HepG2 (cell line): ENCODE data around the gene MAPKAPK3. TPM values are rescaled to one million over a fixed set of nuclear protein-coding genes. Genes with fewer than 3 reads are reported as not detected.

Experiments
- ATAC-seq: fragments of 200-7000 bp; cut with Tn5 transposase; 3 replicates; pipeline ENCODE4 v1.9.1; 2020; ENCODE audit warnings: mild to moderate bottlenecking, moderate library complexity
- BruUV-seq: library from RNA; stranded (reverse); fragments of 400-500 nt; replicated peaks from 2 replicates; lab custom pipeline; 2021; lab: Mats Ljungman, UMichigan
- CTCF ChIA-PET: fragments of 300-600 bp; formaldehyde crosslinking; extraction: SDS; loops from one replicate; lab custom pipeline; 2021; ENCODE audit warnings: low total read pairs, inconsistent platforms, low intra/inter-chr PET ratio; lab: Yijun Ruan, JAX
- POLR2A ChIA-PET: fragments of 350-600 bp; sonication (Branson Sonifier 250); formaldehyde crosslinking; loops from one replicate; lab custom pipeline; 2020; ENCODE audit warnings: antibody characterized with exemption, inconsistent platforms; lab: Yijun Ruan, JAX
- DNase-seq: peaks from one replicate; pipeline ENCODE4 v3.0.0-alpha.2; 2015; ENCODE audit warnings: low spot score
- FAIRE-seq: peaks from 3 replicates; lab custom pipeline; 2011; peaks lifted over from hg19 to GRCh38; lab: Jason Lieb, UNC
- H2AFZ ChIP-seq: one replicate; pipeline ENCODE4 v1.6.1; 2011; ENCODE audit warnings: low read length, inconsistent platforms
- H3K27ac ChIP-seq: fragments of 300-600 bp; 3 replicates; pipeline ENCODE4 v1.8.0; 2011; ENCODE audit warnings: mixed run types, mild to moderate bottlenecking, mixed read lengths, low read length, inconsistent platforms; ENCODE audit not compliant: insufficient read depth; ENCODE audit errors: extremely low read length
- H3K27me3 ChIP-seq, 2 experiments: fragments of 200-600 bp in 1 of 2; 2 replicates in 1 of 2; 3 replicates in 1 of 2; pipeline versions ENCODE4 v1.6.0 to v1.8.0; 2011; ENCODE audit warnings: low read length in 2 of 2, mild to moderate bottlenecking in 2 of 2, moderate library complexity in 2 of 2, inconsistent platforms in 1 of 2; ENCODE audit not compliant: insufficient read depth in 2 of 2, control insufficient read depth in 1 of 2
- H3K36me3 ChIP-seq, 2 experiments: fragments of 200-600 bp in 1 of 2; replicated peaks in 1 of 2; 2 replicates in 1 of 2; 3 replicates in 1 of 2; pipeline versions ENCODE4 v1.5.1 to v1.8.0; 2011; ENCODE audit warnings: low read length in 2 of 2, inconsistent platforms in 1 of 2; ENCODE audit not compliant: insufficient read depth in 2 of 2, control insufficient read depth in 1 of 2
- H3K4me1 ChIP-seq: 2 replicates; pipeline ENCODE4 v1.5.1; 2012; ENCODE audit warnings: low read length, inconsistent platforms; ENCODE audit not compliant: insufficient read depth
- H3K4me2 ChIP-seq: 2 replicates; pipeline ENCODE4 v1.6.0; 2011; ENCODE audit warnings: low read depth, low read length, inconsistent platforms
- H3K4me3 ChIP-seq, 3 experiments: fragments of 200-600 bp in 1 of 3; sonication (generic), shearing (Covaris generic) in 1 of 3; replicated peaks in 1 of 3; 2 replicates each; pipeline ENCODE4 v1.5.1; 2011 to 2016; ENCODE audit warnings: low read length in 3 of 3, inconsistent platforms in 2 of 3, low read depth in 2 of 3, mild to moderate bottlenecking in 2 of 3, control low read depth in 1 of 3, mixed read lengths in 1 of 3; ENCODE audit not compliant: insufficient read depth in 1 of 3
- H3K79me2 ChIP-seq: one replicate; pipeline ENCODE4 v1.6.1; 2011; ENCODE audit warnings: low read length, inconsistent platforms; ENCODE audit not compliant: insufficient read depth
- H3K9ac ChIP-seq: 2 replicates; pipeline ENCODE4 v1.6.0; 2011; ENCODE audit warnings: mild to moderate bottlenecking, low read depth, low read length, inconsistent platforms; ENCODE audit not compliant: insufficient read depth
- H3K9me3 ChIP-seq: 2 replicates; pipeline ENCODE4 v1.5.1; 2012; ENCODE audit warnings: mild to moderate bottlenecking, low read length
- H4K20me1 ChIP-seq: 2 replicates; pipeline ENCODE4 v1.6.0; 2011; ENCODE audit warnings: inconsistent platforms, mild to moderate bottlenecking, low read length, moderate library complexity; ENCODE audit not compliant: insufficient read depth
- HES4 ChIP-seq: sonication (generic); formaldehyde crosslinking; IDR thresholded peaks from 2 replicates; pipeline ENCODE4 v1.9.0; 2021; ENCODE audit warnings: mild to moderate bottlenecking, missing genetic modification reagents, borderline replicate concordance
- MIER3 ChIP-seq: IDR thresholded peaks from 2 replicates; pipeline ENCODE4 v1.6.1; 2016; ENCODE audit warnings: missing compliant biosample characterization, borderline replicate concordance
- NR0B2 ChIP-seq: sonication (generic); formaldehyde crosslinking; IDR thresholded peaks from 2 replicates; pipeline ENCODE4 v1.4.0; 2020; ENCODE audit warnings: mild to moderate bottlenecking, missing genetic modification reagents
- NR2F2 ChIP-seq: IDR thresholded peaks from 2 replicates; pipeline ENCODE4 v1.6.1; 2012; ENCODE audit warnings: low read depth, inconsistent platforms, borderline replicate concordance
- ZNF136 ChIP-seq: sonication (generic); formaldehyde crosslinking; IDR thresholded peaks from 2 replicates; pipeline ENCODE4 v1.8.1; 2022; ENCODE audit warnings: low read depth, mild to moderate bottlenecking, moderate library complexity, missing genetic modification reagents
- ZNF317 ChIP-seq: sonication (generic); formaldehyde crosslinking; IDR thresholded peaks from 2 replicates; pipeline ENCODE4 v1.5.0; 2020; ENCODE audit warnings: mild to moderate bottlenecking, missing genetic modification reagents
- ZSCAN21 ChIP-seq: sonication (generic); formaldehyde crosslinking; IDR thresholded peaks from 2 replicates; pipeline ENCODE4 v1.8.0; 2022; ENCODE audit warnings: mild to moderate bottlenecking, missing genetic modification reagents, moderate library complexity, borderline replicate concordance
- WGBS: methylation state at CpG from one replicate; pipeline ENCODE4 v1.1.6; 2017; ENCODE audit warnings: low lambda C conversion rate; 5-methylcytosine and 5-hydroxymethylcytosine counted together
- in situ Hi-C: cut with HindIII; loops from 2 replicates; pipeline ENCODE4 v1.10.0; 2017; ENCODE audit warnings: low pct_unique_long_range_greater_than_20kb; ENCODE audit not compliant: extremely low pct_ligation_motif_present
- intact Hi-C: fragments of 100-400 bp; cut with micrococcal nuclease; formaldehyde crosslinking; loops from one replicate; pipeline ENCODE4 v1.10.0; 2022; ENCODE audit not compliant: unreplicated experiment
- polyA plus RNA-seq, 8 experiments: library from polyadenylated mRNA; depleted of rRNA in 3 of 8; stranded (reverse) in 7 of 8; unstranded in 1 of 8; fragments of >200 nt; fragmentation: Illumina TruSeq in 4 of 8; extraction: Trizol in 4 of 8; gene quantifications; 2 replicates each; pipeline versions ENCODE4 v1.2.1 to v1.2.3, GENCODE V29; 2011 to 2016; ENCODE audit warnings: low read depth in 4 of 8, missing spikeins in 1 of 8, mixed read lengths in 1 of 8; ENCODE audit not compliant: insufficient read depth in 1 of 8
- total RNA-seq, 5 experiments: library from RNA; depleted of rRNA; stranded (reverse); fragments of >200 nt; fragmentation: Illumina TruSeq; extraction: Trizol; gene quantifications; 2 replicates each; pipeline ENCODE4 v1.2.3, GENCODE V29; 2016; ENCODE audit warnings: low read depth in 1 of 5
- TF ChIP-seq, protein P1 (sequence below): sonication (generic); formaldehyde crosslinking; IDR thresholded peaks from 2 replicates; pipeline ENCODE4 v1.9.0; 2022; ENCODE audit warnings: low read depth, missing genetic modification reagents

MAPKAPK3 gene
- total and polyA plus RNA-seq, 2 of the 13 experiments (the other 11 are each of a cell fraction or from before 2014, with no cell fraction given): 39.9 to 41.2 TPM

DNA sequence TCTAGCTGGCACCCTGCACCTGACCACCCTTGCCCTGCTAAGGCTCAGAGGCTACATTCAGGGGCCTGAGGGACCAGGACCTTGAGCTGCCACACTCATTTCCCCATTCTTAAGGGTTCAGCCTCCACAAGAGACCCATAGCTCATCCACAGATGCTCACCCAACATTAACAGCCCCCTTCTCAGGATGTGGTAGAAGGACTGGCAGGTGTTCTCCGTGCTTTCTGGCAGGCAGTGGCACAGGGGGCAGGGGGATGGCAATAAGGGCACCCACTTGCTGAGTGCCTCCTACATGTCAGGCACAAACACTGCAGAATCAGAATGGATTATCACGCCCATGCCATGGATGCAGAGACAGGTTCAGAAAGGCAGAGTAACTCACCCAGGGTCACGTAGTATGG is 9.4 kb downstream of the MAPKAPK3 start:
- FAIRE-seq (no peak), ATAC-seq (no peak), DNase-seq (no peak)
- no peaks in the 10 kb centered on the region for H3K9me3 ChIP-seq
- BruUV-seq: no TSS peak
- no peaks in the 10 kb centered on the region for H3K79me2 ChIP-seq
- no peak overlapping the region for H3K4me3 ChIP-seq
- no peaks in the 10 kb centered on the region for H3K27me3 ChIP-seq
- in situ Hi-C loops (no loop called here), intact Hi-C loops (no loop called here)
- peaks cover 3 to 18% of the 10 kb centered on the region in 2 experiments; a peak in 2 of 5 replicates for H3K36me3 ChIP-seq
- peaks cover 16% of the 10 kb centered on the region for H3K4me1 ChIP-seq
- no peak overlapping the region for H3K27ac ChIP-seq
- TF ChIP-seq ZSCAN21 (CRISPR knock-in tag): no peak
- TF ChIP-seq HES4 (CRISPR knock-in tag): no peak
- TF ChIP-seq NR0B2 (CRISPR knock-in tag): no peak
- TF ChIP-seq ZNF136 (CRISPR knock-in tag): no peak
- no peak for TF ChIP-seq NR2F2
- TF ChIP-seq ZNF317 (CRISPR knock-in tag): no peak
- TF ChIP-seq MIER3 (CRISPR knock-in tag): no peak
- TF ChIP-seq, protein P1, sequence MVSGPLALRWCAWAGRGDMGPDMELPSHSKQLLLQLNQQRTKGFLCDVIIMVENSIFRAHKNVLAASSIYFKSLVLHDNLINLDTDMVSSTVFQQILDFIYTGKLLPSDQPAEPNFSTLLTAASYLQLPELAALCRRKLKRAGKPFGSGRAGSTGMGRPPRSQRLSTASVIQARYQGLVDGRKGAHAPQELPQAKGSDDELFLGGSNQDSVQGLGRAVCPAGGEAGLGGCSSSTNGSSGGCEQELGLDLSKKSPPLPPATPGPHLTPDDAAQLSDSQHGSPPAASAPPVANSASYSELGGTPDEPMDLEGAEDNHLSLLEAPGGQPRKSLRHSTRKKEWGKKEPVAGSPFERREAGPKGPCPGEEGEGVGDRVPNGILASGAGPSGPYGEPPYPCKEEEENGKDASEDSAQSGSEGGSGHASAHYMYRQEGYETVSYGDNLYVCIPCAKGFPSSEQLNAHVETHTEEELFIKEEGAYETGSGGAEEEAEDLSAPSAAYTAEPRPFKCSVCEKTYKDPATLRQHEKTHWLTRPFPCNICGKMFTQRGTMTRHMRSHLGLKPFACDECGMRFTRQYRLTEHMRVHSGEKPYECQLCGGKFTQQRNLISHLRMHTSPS (CRISPR knock-in tag): no peak
- H2AFZ ChIP-seq: no peak overlapping the region
- POLR2A ChIA-PET: interaction anchor here (0.5 kb wide), 1 partner anchor 10 kb away, joined by 4 read pairs; no protein-coding TSS in a partner anchor
- H4K20me1 ChIP-seq: no peaks in the 10 kb centered on the region
- no peak overlapping the region for H3K9ac ChIP-seq
- 100% methylated on average over 3 of the region's 3 CpGs for WGBS
- no peak overlapping the region for H3K4me2 ChIP-seq
- CTCF ChIA-PET: no interaction called here
